GM21737 (cell line): ENCODE data around the gene ITGA5.
"Not testable (repeated sequence)": the region's sequence is repeated elsewhere in the genome, so short reads cannot be mapped to it uniquely, and the experiment has no call there.

Experiments
- ATAC-seq: cut with Tn5 transposase; IDR thresholded peaks from one replicate; pipeline ENCODE4 v1.9.1; 2021; ENCODE audit warnings: mild to moderate bottlenecking, moderate library complexity; ENCODE audit not compliant: unreplicated experiment

The ITGA5 gene

DNA sequence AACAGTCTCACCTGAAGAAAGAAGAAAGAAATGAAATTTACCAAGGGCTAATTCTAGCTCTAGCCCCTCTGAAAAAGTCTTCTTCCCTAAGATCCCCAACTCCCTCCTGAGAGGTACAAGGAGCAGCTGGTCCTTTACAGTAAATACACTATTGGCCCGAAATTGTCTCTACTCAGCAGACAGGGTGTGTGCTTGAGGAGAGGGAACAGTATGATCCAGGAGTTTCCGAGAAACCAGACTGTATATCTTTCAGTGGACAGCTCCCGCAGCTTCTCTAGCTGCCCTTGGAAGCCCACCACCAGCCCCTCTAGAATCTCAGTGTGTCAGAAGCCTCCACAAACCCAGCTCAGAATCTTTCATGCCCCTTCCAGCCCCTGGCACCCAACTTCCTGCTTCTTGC, 62.8 kb downstream of the ITGA5 start:
- ATAC-seq, result no peak

DNA sequence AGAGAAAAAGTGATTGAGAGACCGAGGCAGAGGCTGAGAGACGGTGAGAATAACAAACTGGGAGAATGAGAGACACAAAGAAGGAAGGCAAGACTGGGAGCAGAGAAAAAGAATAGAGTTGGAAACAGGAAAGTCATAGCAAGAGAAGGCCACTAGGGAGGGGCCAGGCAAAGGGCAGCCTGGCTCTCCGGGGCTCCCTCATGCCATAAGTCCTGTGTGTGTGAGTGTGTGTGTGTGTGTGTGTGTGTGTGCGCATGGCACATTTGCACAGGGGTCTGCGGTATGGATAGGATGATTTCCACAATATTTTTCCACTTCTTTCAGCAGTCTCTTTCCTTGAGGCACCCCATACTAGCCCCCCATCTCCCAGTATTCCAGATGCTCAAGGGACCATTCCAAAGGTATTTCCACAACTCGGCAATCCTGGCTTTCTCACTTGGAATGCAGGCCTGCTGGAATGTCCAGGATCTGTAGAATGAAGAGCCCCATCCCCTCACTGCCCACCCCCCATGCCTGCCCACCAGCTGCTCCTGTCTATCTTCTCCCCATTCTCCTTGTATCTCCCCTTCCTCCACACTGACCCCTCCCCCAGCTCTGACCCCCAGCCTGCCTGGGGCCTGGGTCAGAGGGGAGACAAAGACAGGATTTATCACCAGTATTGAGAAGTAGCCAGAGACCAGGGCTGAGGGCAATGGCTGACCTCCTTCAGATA, 63.8 kb downstream of the ITGA5 start:
- no peak for ATAC-seq

GRCh38 chr12:54354271-54354670, 64.8 kb downstream of the ITGA5 start:
- not testable (repeated sequence) for ATAC-seq

DNA sequence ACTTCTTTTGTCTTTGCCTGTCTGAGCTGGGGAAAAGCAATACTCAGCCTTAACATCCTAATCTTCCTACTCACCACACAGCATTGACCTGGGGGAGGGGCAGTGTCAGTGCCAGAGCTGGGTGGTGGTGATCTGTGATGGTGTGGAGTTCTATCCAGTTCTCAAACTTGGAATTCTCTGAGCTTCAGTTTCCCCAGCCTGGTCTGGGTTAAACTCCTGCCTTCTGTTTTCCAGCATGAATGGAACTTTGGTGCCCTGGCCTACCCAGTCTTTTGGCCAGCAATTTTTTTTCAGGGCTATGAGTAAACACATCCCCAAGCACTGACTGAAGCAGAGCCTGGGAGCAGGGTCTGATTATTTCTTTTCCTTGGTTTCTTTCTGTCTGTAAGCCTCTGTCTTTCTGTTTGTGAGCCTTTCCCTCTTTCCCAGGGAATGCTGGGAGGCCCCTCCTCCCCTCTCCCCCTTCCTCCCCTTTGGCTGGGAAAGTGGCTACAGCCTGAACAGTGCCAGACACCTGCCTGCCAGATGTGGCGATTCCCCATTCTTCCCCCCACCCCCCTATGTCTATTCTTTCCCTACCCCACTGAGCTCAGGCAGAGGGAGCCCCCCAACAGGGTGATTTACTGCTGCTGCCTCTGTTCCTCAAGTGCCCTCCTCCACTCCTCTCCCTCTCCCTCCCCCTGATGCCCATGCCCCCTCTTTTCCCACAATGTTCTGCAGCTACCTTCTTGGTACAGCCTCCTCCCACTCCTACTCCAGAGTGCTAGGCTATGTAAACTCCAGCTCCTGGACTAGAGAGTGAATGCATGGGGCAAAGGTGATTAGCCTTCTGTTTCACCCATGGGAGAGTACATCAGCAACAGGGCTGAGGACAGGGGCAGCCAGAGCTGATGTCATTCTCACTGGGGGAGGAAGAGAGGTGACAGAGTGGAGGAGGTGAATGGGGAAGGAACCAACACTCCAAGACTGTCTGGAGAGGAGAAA, 65.9 kb downstream of the ITGA5 start:
- no peak for ATAC-seq

GRCh38 chr12:54352022-54352531, 67.0 kb downstream of the ITGA5 start:
- no peak for ATAC-seq

DNA sequence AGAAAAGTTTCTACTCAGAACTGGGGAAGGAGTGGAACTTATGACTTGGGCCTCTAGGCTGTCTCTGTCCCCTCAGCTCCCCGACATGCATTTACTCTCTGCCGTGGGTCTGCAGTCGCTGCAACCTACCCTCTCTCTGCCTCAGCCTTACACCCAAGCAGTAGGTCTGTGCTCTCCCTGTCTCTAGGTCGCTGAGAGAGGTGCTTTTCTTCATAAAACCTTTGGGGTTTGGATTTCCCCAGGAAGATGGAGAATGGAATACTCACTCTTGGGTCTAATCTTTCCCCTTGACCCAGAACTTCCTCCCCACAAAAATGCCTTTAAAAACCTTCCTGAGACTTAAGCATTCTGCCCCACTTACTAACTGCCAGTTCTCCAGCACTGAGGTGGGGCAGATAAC, 67.7 kb downstream of the ITGA5 start:
- ATAC-seq, result no peak

- no peak for ATAC-seq
Measured at GRCh38 chr12:54350743-54351142, 68.3 kb downstream of the ITGA5 start.

GRCh38 chr12:54349679-54350078, 69.4 kb downstream of the ITGA5 start:
- no peak for ATAC-seq

DNA sequence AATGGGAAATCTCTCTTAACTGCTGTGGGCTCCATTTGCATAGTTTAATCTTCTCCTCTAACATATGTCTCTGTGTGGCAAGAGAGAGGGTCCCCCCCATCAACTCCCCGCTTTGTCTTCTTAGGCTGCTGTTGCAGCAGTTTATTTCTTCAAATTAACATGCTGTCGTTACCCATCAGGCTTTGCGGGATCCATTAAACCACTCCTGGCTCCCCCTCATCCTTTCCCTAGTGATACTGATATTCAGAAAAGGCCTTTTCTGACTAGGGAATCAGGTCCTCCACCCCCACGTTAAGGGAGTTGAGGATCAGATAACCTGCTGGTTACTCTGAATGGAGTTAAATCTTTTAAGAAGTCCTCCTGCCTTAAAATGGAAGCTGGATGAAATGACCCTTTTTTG, 70.0 kb downstream of the ITGA5 start:
- ATAC-seq, result no peak
